ENCODE data around the gene BICD1. TPM values are rescaled to one million over a fixed set of nuclear protein-coding genes. Genes with fewer than 3 reads are reported as not detected.

Gene BICD1
- total and polyA plus RNA-seq, 2 donors (not counting 3 experiments of a cell fraction or from before 2014, with no cell fraction given): 12.2 to 51.0 TPM

DNA sequence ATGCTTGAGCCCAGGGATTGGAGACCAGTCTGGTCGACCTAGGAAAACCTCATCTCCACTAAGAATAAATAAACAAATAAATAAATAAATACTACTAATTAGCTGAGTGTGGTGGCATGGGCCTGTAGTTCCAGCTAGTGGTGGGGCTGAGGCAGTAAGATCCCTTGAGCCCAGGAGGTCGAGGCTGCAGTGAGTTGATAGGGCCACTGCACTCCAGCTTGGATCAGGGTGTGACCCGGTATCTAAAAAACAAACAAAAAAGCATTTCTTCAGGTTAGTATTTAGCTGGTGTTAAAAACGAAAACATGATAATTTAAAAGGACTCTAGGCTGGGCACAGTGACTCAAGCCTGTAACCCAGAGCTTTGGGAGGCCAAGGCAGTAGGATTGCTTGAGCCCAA is 291.5 kb downstream of the BICD1 start:
- no peak overlapping the region for H2AFZ ChIP-seq (ENCODE audit: low read depth, low read length)
- BruUV-seq (replicated peaks): no TSS peak
- dilution Hi-C loops (cut with MboI; ENCODE audit: extremely low pct_ligation_motif_present, low sequenced_read_pairs) (no loop called here), intact Hi-C loops (cut with micrococcal nuclease) (no loop called here)
- CTCF ChIA-PET: interaction anchor here (1.2 to 3.7 kb wide), 4 partner anchors 33 to 273 kb away, joined by 4 to 29 read pairs (median 13); no protein-coding TSS in a partner anchor
- H3K9ac ChIP-seq (replicated peaks; ENCODE audit: extremely low read depth, insufficient read depth, low read length): no peak overlapping the region
- H3K27me3 ChIP-seq (ENCODE audit: control insufficient read depth in 2 of 2, insufficient read depth in 2 of 2, low read length in 2 of 2): no peaks in the 10 kb centered on the region
- H3K9me1 ChIP-seq (replicated peaks; ENCODE audit: control insufficient read depth, extremely low read depth, insufficient read depth, low read length): no peaks in the 10 kb centered on the region
- no peaks in the 10 kb centered on the region for H3K36me3 ChIP-seq (ENCODE audit: control insufficient read depth in 2 of 2, extremely low read depth in 1 of 2, insufficient read depth in 2 of 2, low read length in 2 of 2)
- TF ChIP-seq, protein P1, sequence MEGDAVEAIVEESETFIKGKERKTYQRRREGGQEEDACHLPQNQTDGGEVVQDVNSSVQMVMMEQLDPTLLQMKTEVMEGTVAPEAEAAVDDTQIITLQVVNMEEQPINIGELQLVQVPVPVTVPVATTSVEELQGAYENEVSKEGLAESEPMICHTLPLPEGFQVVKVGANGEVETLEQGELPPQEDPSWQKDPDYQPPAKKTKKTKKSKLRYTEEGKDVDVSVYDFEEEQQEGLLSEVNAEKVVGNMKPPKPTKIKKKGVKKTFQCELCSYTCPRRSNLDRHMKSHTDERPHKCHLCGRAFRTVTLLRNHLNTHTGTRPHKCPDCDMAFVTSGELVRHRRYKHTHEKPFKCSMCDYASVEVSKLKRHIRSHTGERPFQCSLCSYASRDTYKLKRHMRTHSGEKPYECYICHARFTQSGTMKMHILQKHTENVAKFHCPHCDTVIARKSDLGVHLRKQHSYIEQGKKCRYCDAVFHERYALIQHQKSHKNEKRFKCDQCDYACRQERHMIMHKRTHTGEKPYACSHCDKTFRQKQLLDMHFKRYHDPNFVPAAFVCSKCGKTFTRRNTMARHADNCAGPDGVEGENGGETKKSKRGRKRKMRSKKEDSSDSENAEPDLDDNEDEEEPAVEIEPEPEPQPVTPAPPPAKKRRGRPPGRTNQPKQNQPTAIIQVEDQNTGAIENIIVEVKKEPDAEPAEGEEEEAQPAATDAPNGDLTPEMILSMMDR (IDR thresholded peaks at IDR 0.05; ENCODE audit: extremely low read depth in 1 of 2, insufficient read depth in 1 of 2, low read depth in 1 of 2, low read length in 2 of 2): no peak
- TF ChIP-seq GATA2 (IDR thresholded peaks at IDR 0.05; ENCODE audit: insufficient read depth, insufficient read length, low read depth, low read length) (no peak), POLR2A (IDR thresholded peaks at IDR 0.05; ENCODE audit: low read depth, low read length) (no peak), EZH2 (IDR thresholded peaks at IDR 0.05; ENCODE audit: borderline replicate concordance, low read depth, low read length, severe bottlenecking) (no peak), FOS (IDR thresholded peaks at IDR 0.05; ENCODE audit: borderline replicate concordance, insufficient read depth, low read length) (no peak), POLR2AphosphoS5 (IDR thresholded peaks at IDR 0.05; ENCODE audit: insufficient read depth, low read depth, low read length) (no peak), JUN (IDR thresholded peaks at IDR 0.05; ENCODE audit: borderline replicate concordance, insufficient read depth, insufficient read length, low read depth) (no peak), MYC (IDR thresholded peaks at IDR 0.05; ENCODE audit: low read depth, low read length) (no peak)
- TF ChIP-seq, protein P2, sequence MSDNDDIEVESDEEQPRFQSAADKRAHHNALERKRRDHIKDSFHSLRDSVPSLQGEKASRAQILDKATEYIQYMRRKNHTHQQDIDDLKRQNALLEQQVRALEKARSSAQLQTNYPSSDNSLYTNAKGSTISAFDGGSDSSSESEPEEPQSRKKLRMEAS (IDR thresholded peaks at IDR 0.05; ENCODE audit: insufficient read depth, insufficient read length): no peak
- no peak overlapping the region for H3K27ac ChIP-seq (ENCODE audit: insufficient read depth, low read depth, low read length)
- H3K79me2 ChIP-seq (ENCODE audit: control insufficient read depth, insufficient read depth, low read length): peaks cover 12% of the 10 kb centered on the region
- H3K9me3 ChIP-seq (replicated peaks; ENCODE audit: control insufficient read depth, insufficient read depth, low read length): no peaks in the 10 kb centered on the region
- no peak overlapping the region for H3K4me3 ChIP-seq (replicated peaks in 1 of 3; ENCODE audit: insufficient read depth in 1 of 3, low read depth in 1 of 3, low read length in 3 of 3)
- peaks cover 6% of the 10 kb centered on the region for H3K4me1 ChIP-seq (ENCODE audit: control insufficient read depth, extremely low read depth, insufficient read depth, low read length)
- no peak overlapping the region for H3K4me2 ChIP-seq (ENCODE audit: insufficient read depth, low read length)
- FAIRE-seq (no peak), DNase-seq (ENCODE audit: low read depth, low spot score) (no peak)
- no peaks in the 10 kb centered on the region for H4K20me1 ChIP-seq (replicated peaks; ENCODE audit: control insufficient read depth, extremely low read depth, insufficient read depth, low read length)
- POLR2A ChIA-PET: no interaction called here
